ENCODE measurements around the gene ATOH8.
A peak's percentile ranks its signal among the peaks of the same experiment; 100 is the strongest.

Gene ATOH8

DNA sequence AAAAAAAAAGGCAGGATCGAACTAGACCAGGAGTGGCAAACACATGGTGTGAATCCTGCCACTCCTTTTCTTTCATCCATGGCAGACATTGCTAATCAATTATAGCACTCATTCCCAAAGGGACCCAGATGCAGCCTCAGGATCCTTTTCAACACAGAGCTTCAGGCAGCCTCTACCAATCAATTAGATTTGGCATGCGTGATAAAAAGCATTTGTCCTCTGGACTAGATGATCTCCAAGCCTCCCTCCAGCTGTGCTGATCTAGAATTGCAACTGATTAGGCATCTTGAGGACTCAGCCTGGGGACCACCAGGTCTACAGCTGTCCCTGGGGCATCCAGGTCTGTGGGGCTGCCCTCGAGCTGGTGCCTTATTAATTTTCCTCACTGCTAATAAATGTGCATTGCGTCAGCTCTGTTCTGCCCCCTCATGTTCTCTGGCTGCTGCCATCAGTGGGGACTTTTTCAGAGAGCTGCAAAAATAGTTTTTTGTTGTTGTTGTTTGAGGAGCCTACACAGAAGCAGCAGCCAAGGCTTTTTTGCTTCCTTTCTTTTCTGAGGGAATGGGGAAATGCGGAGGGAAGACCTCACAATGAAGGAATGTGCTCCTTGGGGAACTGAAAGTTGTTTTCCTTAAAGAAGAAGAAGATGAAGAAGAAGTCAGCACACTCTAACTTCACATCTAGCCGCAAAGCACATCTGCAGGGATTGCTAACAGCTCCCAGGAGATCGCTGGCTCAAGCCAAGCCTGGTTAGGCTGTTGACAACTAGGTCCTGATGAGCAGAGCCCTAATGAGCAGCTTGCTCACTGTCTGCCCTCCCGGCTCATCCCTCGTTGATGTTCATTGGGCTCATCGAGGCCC is 8.8 kb upstream of the ATOH8 start:
- Histone ChIP-seq H3K9ac (ENCODE audit: low read depth in 1 of 2, low read length in 2 of 2) (no peak overlapping the region), H3K9me3 (ENCODE audit: control insufficient read depth in 2 of 2, low read length in 2 of 2) (no peaks in the 10 kb centered on the region), H3K27ac (ENCODE audit: low read depth in 2 of 2, low read length in 2 of 2) (peak overlapping the region; percentile 39 to 63), H3K4me3 (ENCODE audit: low read length in 2 of 2) (no peak overlapping the region), H3K4me1 (ENCODE audit: control insufficient read depth in 2 of 2, insufficient read depth in 2 of 2, low read length in 2 of 2) (peaks cover 32 to 37% of the 10 kb centered on the region in 2 donors), H3K36me3 (ENCODE audit: control insufficient read depth in 2 of 2, insufficient read depth in 2 of 2, low read length in 2 of 2) (no peaks in the 10 kb centered on the region), H3K27me3 (ENCODE audit: control insufficient read depth in 2 of 2, insufficient read depth in 2 of 2, low read length in 2 of 2) (no peaks in the 10 kb centered on the region)

- no peak overlapping the region for H3K9ac ChIP-seq (ENCODE audit: low read depth in 1 of 2, low read length in 2 of 2)
- no peak overlapping the region for H3K4me3 ChIP-seq (ENCODE audit: low read length in 2 of 2)
- no peaks in the 10 kb centered on the region for H3K27me3 ChIP-seq (ENCODE audit: control insufficient read depth in 2 of 2, insufficient read depth in 2 of 2, low read length in 2 of 2)
Observed at GRCh38 chr2:85745619-85746018, 8.2 kb upstream of the ATOH8 start.

GRCh38 chr2:85746321-85747004 is 7.3 kb upstream of the ATOH8 start:
- H3K36me3 ChIP-seq (ENCODE audit: control insufficient read depth in 2 of 2, insufficient read depth in 2 of 2, low read length in 2 of 2), result no peaks in the 10 kb centered on the region
- H3K4me3 ChIP-seq (ENCODE audit: low read length in 2 of 2), result no peak overlapping the region
- H3K27me3 ChIP-seq (ENCODE audit: control insufficient read depth in 2 of 2, insufficient read depth in 2 of 2, low read length in 2 of 2), result peaks cover 0 to 4% of the 10 kb centered on the region in 2 donors
- H3K9ac ChIP-seq (ENCODE audit: low read depth in 1 of 2, low read length in 2 of 2), result no peak overlapping the region
- H3K9me3 ChIP-seq (ENCODE audit: control insufficient read depth in 2 of 2, low read length in 2 of 2), result no peaks in the 10 kb centered on the region
- peak overlapping the region in 1 of 2 donors; percentile 3 for H3K27ac ChIP-seq (ENCODE audit: low read depth in 2 of 2, low read length in 2 of 2)
- H3K4me1 ChIP-seq (ENCODE audit: control insufficient read depth in 2 of 2, insufficient read depth in 2 of 2, low read length in 2 of 2), result peaks cover 27 to 31% of the 10 kb centered on the region in 2 donors

More at GRCh38 chr2:85745619-85746018, 8.2 kb upstream of the ATOH8 start:
- H3K36me3 ChIP-seq (ENCODE audit: control insufficient read depth in 2 of 2, insufficient read depth in 2 of 2, low read length in 2 of 2), result no peaks in the 10 kb centered on the region
- peak overlapping the region; percentile 39 to 63 for H3K27ac ChIP-seq (ENCODE audit: low read depth in 2 of 2, low read length in 2 of 2)
- no peaks in the 10 kb centered on the region for H3K9me3 ChIP-seq (ENCODE audit: control insufficient read depth in 2 of 2, low read length in 2 of 2)
- H3K4me1 ChIP-seq (ENCODE audit: control insufficient read depth in 2 of 2, insufficient read depth in 2 of 2, low read length in 2 of 2), result peaks cover 32 to 37% of the 10 kb centered on the region in 2 donors

- Histone ChIP-seq H3K4me1 (ENCODE audit: control insufficient read depth in 2 of 2, insufficient read depth in 2 of 2, low read length in 2 of 2) (peaks cover 18 to 21% of the 10 kb centered on the region in 2 donors), H3K4me3 (ENCODE audit: low read length in 2 of 2) (no peak overlapping the region), H3K27me3 (ENCODE audit: control insufficient read depth in 2 of 2, insufficient read depth in 2 of 2, low read length in 2 of 2) (peaks cover 0 to 7% of the 10 kb centered on the region in 2 donors), H3K27ac (ENCODE audit: low read depth in 2 of 2, low read length in 2 of 2) (no peak overlapping the region), H3K36me3 (ENCODE audit: control insufficient read depth in 2 of 2, insufficient read depth in 2 of 2, low read length in 2 of 2) (no peaks in the 10 kb centered on the region), H3K9ac (ENCODE audit: low read depth in 1 of 2, low read length in 2 of 2) (no peak overlapping the region), H3K9me3 (ENCODE audit: control insufficient read depth in 2 of 2, low read length in 2 of 2) (no peaks in the 10 kb centered on the region)
Observed at GRCh38 chr2:85747441-85747840, 6.3 kb upstream of the ATOH8 start.

GRCh38 chr2:85748039-85748734 is 5.6 kb upstream of the ATOH8 start:
- Histone ChIP-seq H3K36me3 (ENCODE audit: control insufficient read depth in 2 of 2, insufficient read depth in 2 of 2, low read length in 2 of 2) (no peaks in the 10 kb centered on the region), H3K4me3 (ENCODE audit: low read length in 2 of 2) (no peak overlapping the region), H3K9me3 (ENCODE audit: control insufficient read depth in 2 of 2, low read length in 2 of 2) (no peaks in the 10 kb centered on the region), H3K27ac (ENCODE audit: low read depth in 2 of 2, low read length in 2 of 2) (no peak overlapping the region), H3K9ac (ENCODE audit: low read depth in 1 of 2, low read length in 2 of 2) (no peak overlapping the region), H3K27me3 (ENCODE audit: control insufficient read depth in 2 of 2, insufficient read depth in 2 of 2, low read length in 2 of 2) (peaks cover 7 to 13% of the 10 kb centered on the region in 2 donors), H3K4me1 (ENCODE audit: control insufficient read depth in 2 of 2, insufficient read depth in 2 of 2, low read length in 2 of 2) (peaks cover 11 to 14% of the 10 kb centered on the region in 2 donors)

GRCh38 chr2:85748985-85749875 is 4.6 kb upstream of the ATOH8 start:
- Histone ChIP-seq H3K9me3 (ENCODE audit: control insufficient read depth in 2 of 2, low read length in 2 of 2) (no peaks in the 10 kb centered on the region), H3K36me3 (ENCODE audit: control insufficient read depth in 2 of 2, insufficient read depth in 2 of 2, low read length in 2 of 2) (no peaks in the 10 kb centered on the region), H3K27ac (ENCODE audit: low read depth in 2 of 2, low read length in 2 of 2) (no peak overlapping the region), H3K4me1 (ENCODE audit: control insufficient read depth in 2 of 2, insufficient read depth in 2 of 2, low read length in 2 of 2) (peaks cover 3 to 4% of the 10 kb centered on the region in 2 donors), H3K9ac (ENCODE audit: low read depth in 1 of 2, low read length in 2 of 2) (no peak overlapping the region), H3K27me3 (ENCODE audit: control insufficient read depth in 2 of 2, insufficient read depth in 2 of 2, low read length in 2 of 2) (peaks cover 9 to 14% of the 10 kb centered on the region in 2 donors), H3K4me3 (ENCODE audit: low read length in 2 of 2) (no peak overlapping the region)

- peaks cover 17 to 21% of the 10 kb centered on the region in 2 donors for H3K27me3 ChIP-seq (ENCODE audit: control insufficient read depth in 2 of 2, insufficient read depth in 2 of 2, low read length in 2 of 2)
- H3K4me3 ChIP-seq (ENCODE audit: low read length in 2 of 2), result no peak overlapping the region
- H3K4me1 ChIP-seq (ENCODE audit: control insufficient read depth in 2 of 2, insufficient read depth in 2 of 2, low read length in 2 of 2), result peaks cover 12 to 15% of the 10 kb centered on the region in 2 donors
- no peak overlapping the region for H3K9ac ChIP-seq (ENCODE audit: low read depth in 1 of 2, low read length in 2 of 2)
- no peaks in the 10 kb centered on the region for H3K36me3 ChIP-seq (ENCODE audit: control insufficient read depth in 2 of 2, insufficient read depth in 2 of 2, low read length in 2 of 2)
- no peaks in the 10 kb centered on the region for H3K9me3 ChIP-seq (ENCODE audit: control insufficient read depth in 2 of 2, low read length in 2 of 2)
- no peak overlapping the region for H3K27ac ChIP-seq (ENCODE audit: low read depth in 2 of 2, low read length in 2 of 2)
Observed at GRCh38 chr2:85750587-85751575, 2.9 kb upstream of the ATOH8 start.

DNA sequence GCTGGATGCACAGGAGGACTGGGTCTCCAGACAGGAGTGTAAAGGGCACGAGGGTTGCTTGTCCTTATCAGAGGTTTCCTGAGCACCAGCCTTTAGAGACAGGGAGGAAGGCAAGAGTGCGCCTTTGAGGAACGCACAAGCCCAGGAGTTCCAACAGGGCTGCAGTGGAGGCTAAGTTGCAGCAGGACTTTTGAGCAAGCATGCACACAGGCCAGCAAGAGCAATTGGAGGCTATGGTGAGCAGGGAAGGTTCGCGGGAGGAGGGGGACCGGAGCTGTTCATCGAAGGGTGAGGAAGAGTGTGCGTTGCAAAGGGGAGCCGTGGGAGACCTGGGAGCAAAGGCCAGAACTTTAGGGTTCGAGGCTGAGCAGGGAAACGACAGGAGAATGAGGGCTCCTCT is 2.2 kb upstream of the ATOH8 start:
- Histone ChIP-seq H3K4me1 (ENCODE audit: control insufficient read depth in 2 of 2, insufficient read depth in 2 of 2, low read length in 2 of 2) (peaks cover 19 to 21% of the 10 kb centered on the region in 2 donors), H3K9ac (ENCODE audit: low read depth in 1 of 2, low read length in 2 of 2) (no peak overlapping the region), H3K36me3 (ENCODE audit: control insufficient read depth in 2 of 2, insufficient read depth in 2 of 2, low read length in 2 of 2) (no peaks in the 10 kb centered on the region), H3K27ac (ENCODE audit: low read depth in 2 of 2, low read length in 2 of 2) (no peak overlapping the region), H3K4me3 (ENCODE audit: low read length in 2 of 2) (no peak overlapping the region), H3K27me3 (ENCODE audit: control insufficient read depth in 2 of 2, insufficient read depth in 2 of 2, low read length in 2 of 2) (peaks cover 21 to 23% of the 10 kb centered on the region in 2 donors), H3K9me3 (ENCODE audit: control insufficient read depth in 2 of 2, low read length in 2 of 2) (no peaks in the 10 kb centered on the region)

Measured in mucosa of rectum (tissue), 2 donors.